Dendritic cell treated with granulocyte-macrophage colony-stimulating factor and Interleukin-4, amounts not matched to agents 40 ng/mL and 50 ng/mL, for 4 days (primary cell): Measurements from ENCODE around the gene FAM227A.
"Not testable (repeated sequence)": the region's sequence is repeated elsewhere in the genome, so short reads cannot be mapped to it uniquely, and the experiment has no call there.

Experiments
- H3K27ac Mint-ChIP-seq: one replicate; pipeline ENCODE4 v1.8.0; 2022; ENCODE audit warnings: mild to moderate bottlenecking, mixed read lengths
- H3K27me3 Mint-ChIP-seq: one replicate; pipeline ENCODE4 v1.8.0; 2022; ENCODE audit warnings: mild to moderate bottlenecking, mixed read lengths
- H3K36me3 Mint-ChIP-seq: one replicate; pipeline ENCODE4 v1.8.0; 2022; ENCODE audit warnings: low read depth, mixed read lengths
- H3K4me1 Mint-ChIP-seq: one replicate; pipeline ENCODE4 v1.8.0; 2022; ENCODE audit warnings: low read depth, mixed read lengths
- H3K4me3 Mint-ChIP-seq: one replicate; pipeline ENCODE4 v1.8.0; 2022; ENCODE audit warnings: mild to moderate bottlenecking, moderate library complexity, mixed read lengths
- H3K9me3 Mint-ChIP-seq: one replicate; pipeline ENCODE4 v1.8.0; 2022; ENCODE audit warnings: mixed read lengths
- intact Hi-C: fragments of 100-400 bp; cut with micrococcal nuclease; formaldehyde crosslinking; loops from one replicate; pipeline ENCODE4 v1.15.0; 2022

The FAM227A gene

GRCh38 chr22:38644245-38644644 is 11.9 kb downstream of the FAM227A start:
- intact Hi-C loops, H3K4me1 Mint-ChIP-seq, H3K4me3 Mint-ChIP-seq, H3K9me3 Mint-ChIP-seq, H3K36me3 Mint-ChIP-seq, H3K27ac Mint-ChIP-seq, H3K27me3 Mint-ChIP-seq: not testable (repeated sequence)

DNA sequence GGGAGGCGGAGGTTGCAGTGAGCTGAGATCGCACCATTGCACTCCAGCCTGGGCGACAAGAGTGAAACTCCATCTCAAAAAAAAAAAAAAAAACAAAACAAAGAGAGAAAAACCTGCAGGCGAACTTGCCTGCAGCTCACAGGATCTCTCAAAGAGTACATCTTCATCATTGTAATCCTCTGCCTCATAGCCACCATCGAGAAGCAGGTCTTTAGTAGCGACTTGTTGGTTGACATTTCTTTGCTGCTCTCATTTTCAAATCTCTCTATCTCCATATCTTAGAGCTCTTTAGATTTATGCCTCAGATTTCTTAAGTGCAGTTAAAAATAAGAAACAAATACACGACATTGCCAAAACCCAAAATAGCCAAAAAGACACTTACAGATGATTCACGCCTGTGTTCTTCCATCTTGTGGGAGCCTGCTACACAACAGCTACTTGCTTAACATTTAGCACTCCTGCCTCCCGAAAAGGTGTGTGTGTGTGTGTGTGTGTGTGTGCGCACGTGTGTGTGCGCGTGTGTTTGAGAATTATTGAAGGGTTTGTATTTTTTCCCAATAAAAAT is 14.6 kb downstream of the FAM227A start:
- Mint-ChIP-seq H3K36me3 (no peaks in the 10 kb centered on the region), H3K4me1 (no peaks in the 10 kb centered on the region), H3K4me3 (no peak overlapping the region), H3K27ac (no peak overlapping the region), H3K27me3 (peaks cover 4% of the 10 kb centered on the region), H3K9me3 (no peaks in the 10 kb centered on the region)
- intact Hi-C loops: no loop called here

GRCh38 chr22:38638728-38639127 is 17.5 kb downstream of the FAM227A start:
- intact Hi-C loops: no loop called here
- no peaks in the 10 kb centered on the region for H3K36me3 Mint-ChIP-seq
- no peaks in the 10 kb centered on the region for H3K4me1 Mint-ChIP-seq
- H3K27me3 Mint-ChIP-seq: peaks cover 6% of the 10 kb centered on the region
- no peak overlapping the region for H3K27ac Mint-ChIP-seq
- H3K9me3 Mint-ChIP-seq: no peaks in the 10 kb centered on the region
- H3K4me3 Mint-ChIP-seq: no peak overlapping the region

DNA sequence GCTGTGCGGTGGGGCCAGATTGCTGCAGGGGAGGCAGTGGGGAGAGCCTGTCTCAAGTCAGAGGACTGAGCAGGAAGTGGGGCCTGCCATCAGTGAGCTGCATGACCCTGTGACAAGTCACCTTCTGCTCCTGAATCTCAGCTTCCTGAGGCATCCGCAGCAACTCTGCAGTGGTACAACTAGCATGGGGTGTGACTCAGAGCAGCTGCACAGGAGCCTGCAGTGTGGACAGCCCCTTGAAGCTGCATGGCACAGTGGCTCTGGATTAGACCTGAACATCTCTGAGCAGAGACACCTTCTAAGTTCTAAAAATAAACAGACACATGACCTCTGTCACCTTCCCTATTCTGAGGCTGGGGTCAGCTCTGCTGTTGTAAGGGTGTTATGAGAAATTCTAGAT is 18.0 kb downstream of the FAM227A start:
- H3K27ac Mint-ChIP-seq: no peak overlapping the region
- no peak overlapping the region for H3K4me3 Mint-ChIP-seq
- intact Hi-C loops: no loop called here
- H3K9me3 Mint-ChIP-seq: no peaks in the 10 kb centered on the region
- H3K27me3 Mint-ChIP-seq: peaks cover 6% of the 10 kb centered on the region
- no peaks in the 10 kb centered on the region for H3K36me3 Mint-ChIP-seq
- no peaks in the 10 kb centered on the region for H3K4me1 Mint-ChIP-seq

DNA sequence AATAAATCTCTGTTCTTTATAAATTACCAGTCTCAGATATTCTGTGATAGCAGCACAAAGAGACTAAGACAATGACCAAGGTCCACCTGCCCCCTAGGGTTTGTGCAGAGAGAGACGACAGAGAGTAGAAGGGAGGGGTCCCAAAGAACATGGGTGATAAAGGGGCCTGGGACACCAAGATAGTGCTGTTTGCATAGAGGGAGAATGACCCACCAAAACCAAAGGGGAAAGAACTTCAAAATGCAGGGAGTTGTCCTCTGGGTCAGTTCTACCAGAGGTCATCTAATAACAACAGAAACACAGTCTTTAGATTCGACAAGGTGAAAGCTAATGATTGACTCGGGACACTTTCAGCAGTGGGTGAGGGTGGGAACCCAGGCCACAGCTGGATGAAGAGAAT is 23.7 kb downstream of the FAM227A start:
- H3K9me3 Mint-ChIP-seq: no peaks in the 10 kb centered on the region
- no peak overlapping the region for H3K27ac Mint-ChIP-seq
- no peak overlapping the region for H3K4me3 Mint-ChIP-seq
- no peaks in the 10 kb centered on the region for H3K36me3 Mint-ChIP-seq
- H3K4me1 Mint-ChIP-seq: peaks cover 11% of the 10 kb centered on the region
- intact Hi-C loops: no loop called here
- peaks cover 12% of the 10 kb centered on the region for H3K27me3 Mint-ChIP-seq

- H3K9me3 Mint-ChIP-seq: no peaks in the 10 kb centered on the region
- H3K4me1 Mint-ChIP-seq: peaks cover 11% of the 10 kb centered on the region
- no peak overlapping the region for H3K27ac Mint-ChIP-seq
- no peak overlapping the region for H3K4me3 Mint-ChIP-seq
- peaks cover 12% of the 10 kb centered on the region for H3K27me3 Mint-ChIP-seq
- no peaks in the 10 kb centered on the region for H3K36me3 Mint-ChIP-seq
- intact Hi-C loops: no loop called here
Observed at GRCh38 chr22:38631724-38632123, 24.5 kb downstream of the FAM227A start.

DNA sequence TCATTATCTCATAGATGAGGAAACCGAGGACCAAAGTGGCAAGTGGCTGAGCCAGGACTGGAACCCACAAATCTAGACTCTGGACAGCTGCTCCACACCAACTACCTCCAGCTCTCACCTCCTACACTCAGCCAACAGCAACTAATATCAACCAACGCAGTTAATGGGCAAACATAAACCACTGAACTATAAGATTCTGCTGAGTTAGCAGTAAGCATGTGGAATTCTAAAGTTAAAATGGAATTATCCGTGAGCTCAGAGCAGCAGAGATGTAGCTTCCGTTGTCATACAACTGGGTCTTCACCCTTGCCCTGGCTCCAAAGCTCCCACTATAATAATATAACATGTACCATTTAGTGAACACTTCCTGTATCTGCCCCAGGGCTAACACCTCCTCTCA is 27.1 kb downstream of the FAM227A start:
- Mint-ChIP-seq H3K36me3 (no peaks in the 10 kb centered on the region), H3K9me3 (no peaks in the 10 kb centered on the region), H3K27ac (no peak overlapping the region), H3K27me3 (peaks cover 11% of the 10 kb centered on the region), H3K4me3 (no peak overlapping the region), H3K4me1 (peaks cover 11% of the 10 kb centered on the region)
- intact Hi-C loops: no loop called here

- H3K27me3 Mint-ChIP-seq: peaks cover 11% of the 10 kb centered on the region
- H3K4me1 Mint-ChIP-seq: peaks cover 11% of the 10 kb centered on the region
- H3K36me3 Mint-ChIP-seq: no peaks in the 10 kb centered on the region
- H3K4me3 Mint-ChIP-seq: no peak overlapping the region
- intact Hi-C loops: no loop called here
- H3K27ac Mint-ChIP-seq: no peak overlapping the region
- no peaks in the 10 kb centered on the region for H3K9me3 Mint-ChIP-seq
Observed at GRCh38 chr22:38628444-38628843, 27.7 kb downstream of the FAM227A start.

DNA sequence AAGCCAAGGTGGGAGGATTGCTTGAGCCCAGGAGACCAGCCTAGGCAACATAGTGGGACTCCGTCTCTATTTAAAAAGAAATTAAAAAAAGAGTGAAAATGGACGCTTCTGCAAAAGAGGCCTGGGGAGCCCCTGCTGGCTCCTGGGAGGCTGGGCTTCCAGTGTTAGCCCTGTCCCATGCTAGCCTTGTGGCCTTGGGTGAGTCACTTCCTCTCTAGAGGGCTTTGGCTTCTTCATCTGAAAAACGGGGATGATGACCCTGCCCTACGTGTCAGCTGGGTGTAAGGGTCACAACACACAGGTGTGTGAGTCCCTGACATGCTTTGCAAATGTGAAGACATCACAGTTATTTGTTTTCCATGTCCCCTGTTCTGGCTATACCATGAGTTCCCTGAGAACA is 32.8 kb downstream of the FAM227A start:
- intact Hi-C loops: no loop called here
- Mint-ChIP-seq H3K36me3 (no peaks in the 10 kb centered on the region), H3K27ac (no peak overlapping the region)

DNA sequence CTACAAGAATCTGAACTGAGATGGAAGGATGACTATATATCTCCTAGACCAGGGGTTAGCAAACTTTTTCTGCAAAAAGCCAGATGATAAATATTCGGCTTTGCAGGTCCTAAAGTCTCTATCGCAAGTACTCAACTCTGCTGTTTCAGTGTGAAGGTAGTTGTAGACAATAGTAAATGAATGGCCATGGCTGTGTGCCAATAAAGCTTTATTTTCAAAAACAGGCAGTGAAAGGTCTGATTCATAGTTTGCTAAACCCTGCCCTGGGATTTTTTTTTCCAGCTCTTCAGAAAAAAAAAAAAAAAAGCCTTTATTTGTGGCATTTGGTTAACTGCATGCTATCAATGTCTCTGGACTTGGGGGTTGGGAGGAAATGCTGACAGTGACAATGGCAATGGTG is 37.5 kb downstream of the FAM227A start:
- Mint-ChIP-seq H3K27me3 (peaks cover 20% of the 10 kb centered on the region), H3K4me3 (no peak overlapping the region), H3K4me1 (no peaks in the 10 kb centered on the region), H3K9me3 (peaks cover 9% of the 10 kb centered on the region), H3K36me3 (no peaks in the 10 kb centered on the region), H3K27ac (no peak overlapping the region)
- intact Hi-C loops: no loop called here

More for the DNA sequence above, 32.8 kb downstream of the FAM227A start:
- Mint-ChIP-seq H3K9me3 (peaks cover 4% of the 10 kb centered on the region), H3K4me3 (no peak overlapping the region), H3K4me1 (no peaks in the 10 kb centered on the region), H3K27me3 (peaks cover 12% of the 10 kb centered on the region)

DNA sequence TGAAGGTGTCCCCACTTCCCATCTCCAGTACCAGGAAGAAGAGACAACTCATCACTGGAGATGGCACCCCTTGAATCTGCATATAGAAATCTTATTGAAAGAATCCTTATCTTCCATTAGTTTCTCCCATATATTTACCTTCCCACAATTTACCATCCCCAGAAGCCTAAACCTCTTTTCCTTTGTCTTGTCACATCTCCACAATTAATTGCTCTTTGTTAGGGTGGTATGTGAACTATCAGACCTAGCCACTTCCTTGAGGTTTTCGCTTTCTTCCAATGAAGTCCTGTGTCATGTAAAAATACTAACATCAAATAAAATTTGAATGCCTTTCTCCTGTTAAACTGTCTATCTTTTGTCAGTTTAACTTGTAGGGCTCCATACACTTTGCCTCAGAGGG is 37.9 kb downstream of the FAM227A start:
- no peak overlapping the region for H3K4me3 Mint-ChIP-seq
- intact Hi-C loops: no loop called here
- no peaks in the 10 kb centered on the region for H3K36me3 Mint-ChIP-seq
- H3K4me1 Mint-ChIP-seq: no peaks in the 10 kb centered on the region
- H3K9me3 Mint-ChIP-seq: peaks cover 9% of the 10 kb centered on the region
- H3K27me3 Mint-ChIP-seq: peaks cover 20% of the 10 kb centered on the region
- H3K27ac Mint-ChIP-seq: no peak overlapping the region

DNA sequence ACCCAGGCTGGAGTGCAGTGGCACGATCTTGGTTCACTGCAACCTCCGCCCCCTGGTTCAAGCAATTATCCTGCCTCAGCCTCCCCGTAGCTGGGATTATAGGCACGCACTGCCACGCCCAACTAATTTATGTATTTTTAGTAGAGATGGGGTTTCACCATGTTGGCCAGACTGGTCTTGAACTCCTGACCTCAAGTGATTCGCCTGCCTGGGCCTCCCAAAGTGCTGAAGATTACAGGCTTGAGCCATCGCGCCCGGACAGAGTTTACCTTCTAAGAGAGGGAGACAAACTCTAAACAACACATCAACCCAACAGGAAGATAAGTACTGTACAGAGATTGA is 41.2 kb downstream of the FAM227A start:
- not testable (repeated sequence) for H3K9me3 Mint-ChIP-seq, H3K27ac Mint-ChIP-seq
- peaks cover 23% of the 10 kb centered on the region for H3K27me3 Mint-ChIP-seq

GRCh38 chr22:38614332-38615063 is 41.7 kb downstream of the FAM227A start:
- Mint-ChIP-seq H3K4me1 (no peaks in the 10 kb centered on the region), H3K36me3 (no peaks in the 10 kb centered on the region), H3K9me3 (peaks cover 9% of the 10 kb centered on the region), H3K27me3 (peaks cover 21% of the 10 kb centered on the region), H3K27ac (no peak overlapping the region), H3K4me3 (no peak overlapping the region)
- intact Hi-C loops: no loop called here

More for the DNA sequence above, 41.2 kb downstream of the FAM227A start:
- H3K36me3 Mint-ChIP-seq, H3K4me1 Mint-ChIP-seq, intact Hi-C loops, H3K4me3 Mint-ChIP-seq: not testable (repeated sequence)

GRCh38 chr22:38613588-38613987 is 42.6 kb downstream of the FAM227A start:
- intact Hi-C loops: no loop called here
- H3K27ac Mint-ChIP-seq: no peak overlapping the region
- H3K4me3 Mint-ChIP-seq: no peak overlapping the region
- peaks cover 8% of the 10 kb centered on the region for H3K9me3 Mint-ChIP-seq
- H3K4me1 Mint-ChIP-seq: no peaks in the 10 kb centered on the region
- H3K27me3 Mint-ChIP-seq: peaks cover 16% of the 10 kb centered on the region
- H3K36me3 Mint-ChIP-seq: no peaks in the 10 kb centered on the region
